ENCODE data around the gene GET4. TPM values are rescaled to one million over a fixed set of nuclear protein-coding genes. Genes with fewer than 3 reads are reported as not detected.
A peak's percentile ranks its signal among the peaks of the same experiment; 100 is the strongest.

Gene GET4
- polyA plus RNA-seq, 6 donors from 2014 or later = 7.6 to 25.7 (median 16.8) TPM

- H3K36me3 Mint-ChIP-seq = no peaks in the 10 kb centered on the region
- no peaks in the 10 kb centered on the region for H3K9me3 Mint-ChIP-seq
- no peak for DNase-seq
- H3K4me1 Mint-ChIP-seq = peaks cover 5 to 29% (median 8%) of the 10 kb centered on the region in 3 donors
- H3K27ac Mint-ChIP-seq = no peak overlapping the region
- peak overlapping the region in 1 of 8 donors; percentile 78 for H3K4me3 Mint-ChIP-seq
- no peak for ATAC-seq (ENCODE audit: low read depth in 2 of 2)
- no peaks in the 10 kb centered on the region for H3K27me3 Mint-ChIP-seq
Measured at GRCh38 chr7:915291-916218, 39.2 kb downstream of the GET4 start.

GRCh38 chr7:916291-916941 lies 40.1 kb downstream of the GET4 start:
- DNase-seq (no peak), ATAC-seq (ENCODE audit: low read depth in 2 of 2) (no peak)
- Mint-ChIP-seq H3K27me3 (no peaks in the 10 kb centered on the region), H3K9me3 (no peaks in the 10 kb centered on the region), H3K27ac (no peak overlapping the region), H3K4me3 (no peak overlapping the region), H3K36me3 (no peaks in the 10 kb centered on the region), H3K4me1 (peaks cover 8 to 25% (median 12%) of the 10 kb centered on the region in 3 donors)

DNA sequence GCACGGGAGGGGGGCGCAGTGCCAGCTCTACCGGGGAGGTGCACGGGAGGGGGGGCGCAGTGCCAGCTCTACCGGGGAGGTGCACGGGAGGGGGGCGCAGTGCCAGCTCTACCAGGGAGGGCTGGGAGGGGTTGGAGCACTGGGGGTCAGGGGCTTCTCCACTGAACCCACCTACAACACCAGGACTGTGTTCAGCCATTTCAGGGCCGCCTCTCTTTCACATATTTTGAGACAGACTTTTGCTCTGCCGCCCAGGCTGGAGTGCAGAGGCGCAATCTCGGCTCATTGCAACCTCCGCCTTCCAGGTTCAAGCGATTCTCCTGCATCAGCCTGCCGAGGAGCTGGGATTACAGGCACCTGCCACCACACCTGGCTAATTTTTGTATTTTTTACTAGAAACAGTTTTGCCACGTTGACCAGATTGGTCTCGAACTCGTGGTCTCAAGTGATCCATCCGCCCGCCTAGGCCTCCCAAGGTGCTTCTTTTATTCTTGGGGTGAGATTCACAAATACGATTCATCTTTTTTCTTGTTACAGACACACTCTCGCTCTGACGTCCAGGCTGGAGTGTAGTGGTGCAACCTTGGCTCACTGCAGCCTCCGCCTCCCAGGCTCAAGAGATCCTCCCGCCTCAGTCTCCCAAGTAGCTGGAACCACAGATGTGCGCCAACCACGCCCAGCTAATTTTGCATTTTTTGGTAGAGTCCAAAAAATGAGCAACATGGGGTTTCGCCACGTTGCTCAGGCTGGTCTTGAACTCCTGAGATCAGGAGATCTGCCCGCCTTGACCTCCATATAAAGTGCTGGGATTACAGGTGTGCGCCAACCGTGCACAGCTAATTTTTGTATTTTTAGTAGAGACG lies 41.1 kb downstream of the GET4 start:
- Mint-ChIP-seq H3K4me1 (peaks cover 11 to 36% (median 14%) of the 10 kb centered on the region in 3 donors), H3K27ac (peak overlapping the region in 1 of 6 donors; percentile 1), H3K27me3 (no peaks in the 10 kb centered on the region), H3K9me3 (no peaks in the 10 kb centered on the region), H3K4me3 (peak overlapping the region in 1 of 8 donors; percentile 44), H3K36me3 (no peaks in the 10 kb centered on the region)
- ATAC-seq (ENCODE audit: low read depth in 2 of 2) (no peak), DNase-seq (no peak)

GRCh38 chr7:918118-918425 lies 41.7 kb downstream of the GET4 start:
- H3K9me3 Mint-ChIP-seq = no peaks in the 10 kb centered on the region
- no peak for DNase-seq
- no peaks in the 10 kb centered on the region for H3K27me3 Mint-ChIP-seq
- no peak for ATAC-seq (ENCODE audit: low read depth in 2 of 2)
- H3K4me1 Mint-ChIP-seq = peaks cover 17 to 41% (median 17%) of the 10 kb centered on the region in 3 donors
- H3K27ac Mint-ChIP-seq = no peak overlapping the region
- peak overlapping the region in 1 of 8 donors; percentile 44 for H3K4me3 Mint-ChIP-seq
- no peaks in the 10 kb centered on the region for H3K36me3 Mint-ChIP-seq

DNA sequence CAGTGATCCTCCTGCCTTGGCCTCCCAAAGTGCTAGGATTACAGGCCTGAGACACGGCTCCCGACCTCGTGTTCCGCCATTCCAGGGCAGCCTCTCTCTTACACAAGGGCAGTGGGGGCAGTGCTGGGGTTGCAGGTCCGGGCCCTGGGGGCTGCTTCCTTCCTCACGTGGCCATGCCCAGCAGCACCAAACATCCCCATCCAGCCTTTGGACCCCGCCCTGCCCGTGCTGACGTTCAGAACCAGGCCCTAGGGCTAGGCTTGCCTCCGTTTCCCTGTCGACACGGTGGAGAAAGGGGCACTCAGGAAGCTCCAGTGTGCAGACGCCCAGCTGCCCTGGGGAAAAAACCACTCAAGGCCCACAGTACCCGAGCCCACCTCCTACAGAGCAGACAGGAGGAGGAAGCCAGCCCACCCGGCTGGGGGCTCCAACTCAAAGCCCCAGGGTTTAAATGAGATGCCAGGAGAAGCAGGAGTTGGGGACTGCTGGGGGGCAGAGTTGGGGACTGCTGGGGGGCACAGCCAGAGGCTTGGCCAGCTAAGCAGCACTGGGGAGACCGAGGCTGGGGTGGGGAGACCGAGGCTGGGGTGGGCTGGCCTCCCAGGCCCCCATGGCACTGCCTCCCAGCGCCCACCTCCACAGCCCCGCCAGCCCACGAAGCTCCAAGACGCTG lies 42.2 kb downstream of the GET4 start:
- ATAC-seq (ENCODE audit: low read depth in 2 of 2) (no peak), DNase-seq (no peak)
- Mint-ChIP-seq H3K36me3 (no peaks in the 10 kb centered on the region), H3K27ac (no peak overlapping the region), H3K27me3 (no peaks in the 10 kb centered on the region), H3K4me3 (no peak overlapping the region), H3K9me3 (no peaks in the 10 kb centered on the region), H3K4me1 (peaks cover 21 to 46% (median 22%) of the 10 kb centered on the region in 3 donors)

DNA sequence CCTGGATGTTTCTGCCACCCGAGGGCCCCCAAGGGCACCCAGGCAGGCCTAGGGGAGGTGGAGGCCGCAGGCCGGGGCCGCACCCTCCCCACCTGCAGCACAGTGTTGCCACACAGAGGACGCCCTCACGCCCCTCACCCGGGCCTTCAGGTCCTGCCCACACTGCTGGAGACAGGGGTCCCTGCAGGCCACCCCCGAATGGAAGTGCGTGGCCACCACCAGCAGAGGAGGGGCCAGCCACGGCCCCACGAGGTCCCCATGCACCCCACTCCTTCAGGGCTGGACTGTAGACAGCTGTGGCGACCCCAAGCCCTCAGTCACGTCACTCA lies 42.7 kb downstream of the GET4 start:
- peaks cover 21 to 48% (median 23%) of the 10 kb centered on the region in 3 donors for H3K4me1 Mint-ChIP-seq
- peak overlapping the region in 3 of 8 donors; percentile 14 to 72 (median 66) for H3K4me3 Mint-ChIP-seq
- H3K36me3 Mint-ChIP-seq = no peaks in the 10 kb centered on the region
- ATAC-seq (ENCODE audit: low read depth in 2 of 2) (no peak), DNase-seq (no peak)
- H3K27ac Mint-ChIP-seq = peak overlapping the region in 2 of 6 donors; percentile 21 to 32
- no peaks in the 10 kb centered on the region for H3K9me3 Mint-ChIP-seq
- no peaks in the 10 kb centered on the region for H3K27me3 Mint-ChIP-seq

GRCh38 chr7:919924-920341 lies 43.6 kb downstream of the GET4 start:
- H3K36me3 Mint-ChIP-seq = no peaks in the 10 kb centered on the region
- peaks cover 24 to 55% (median 29%) of the 10 kb centered on the region in 3 donors for H3K4me1 Mint-ChIP-seq
- DNase-seq (no peak), ATAC-seq (ENCODE audit: low read depth in 2 of 2) (no peak)
- H3K27me3 Mint-ChIP-seq = no peaks in the 10 kb centered on the region
- H3K4me3 Mint-ChIP-seq = no peak overlapping the region
- H3K27ac Mint-ChIP-seq = no peak overlapping the region
- no peaks in the 10 kb centered on the region for H3K9me3 Mint-ChIP-seq

- ATAC-seq (ENCODE audit: low read depth in 2 of 2) (no peak), DNase-seq (no peak)
- Mint-ChIP-seq H3K36me3 (no peaks in the 10 kb centered on the region), H3K9me3 (no peaks in the 10 kb centered on the region), H3K4me3 (peak overlapping the region in 3 of 8 donors; percentile 24 to 65 (median 41)), H3K4me1 (peaks cover 24 to 53% (median 29%) of the 10 kb centered on the region in 3 donors), H3K27me3 (no peaks in the 10 kb centered on the region), H3K27ac (peak overlapping the region in 2 of 6 donors; percentile 22 to 29)
Measured at GRCh38 chr7:920351-921070, 44.2 kb downstream of the GET4 start.

- ATAC-seq (ENCODE audit: low read depth in 2 of 2) (no peak), DNase-seq (no peak)
- peak overlapping the region in 7 of 8 donors; percentile 22 to 83 (median 44) for H3K4me3 Mint-ChIP-seq
- H3K36me3 Mint-ChIP-seq = no peaks in the 10 kb centered on the region
- no peaks in the 10 kb centered on the region for H3K27me3 Mint-ChIP-seq
- peaks cover 24 to 48% (median 29%) of the 10 kb centered on the region in 3 donors for H3K4me1 Mint-ChIP-seq
- H3K9me3 Mint-ChIP-seq = no peaks in the 10 kb centered on the region
- peak overlapping the region in 2 of 6 donors; percentile 59 to 79 for H3K27ac Mint-ChIP-seq
Measured at GRCh38 chr7:921071-921461, 44.7 kb downstream of the GET4 start.

GRCh38 chr7:921581-922333 lies 45.4 kb downstream of the GET4 start:
- Mint-ChIP-seq H3K4me1 (peaks cover 24 to 47% (median 26%) of the 10 kb centered on the region in 3 donors), H3K9me3 (no peaks in the 10 kb centered on the region), H3K27ac (peak overlapping the region in 3 of 6 donors; percentile 59 to 88 (median 70)), H3K27me3 (no peaks in the 10 kb centered on the region), H3K4me3 (peak overlapping the region in 6 of 8 donors; percentile 22 to 83 (median 58)), H3K36me3 (no peaks in the 10 kb centered on the region)
- ATAC-seq (ENCODE audit: low read depth in 2 of 2) = no peak
- DNase-seq = no peak

DNA sequence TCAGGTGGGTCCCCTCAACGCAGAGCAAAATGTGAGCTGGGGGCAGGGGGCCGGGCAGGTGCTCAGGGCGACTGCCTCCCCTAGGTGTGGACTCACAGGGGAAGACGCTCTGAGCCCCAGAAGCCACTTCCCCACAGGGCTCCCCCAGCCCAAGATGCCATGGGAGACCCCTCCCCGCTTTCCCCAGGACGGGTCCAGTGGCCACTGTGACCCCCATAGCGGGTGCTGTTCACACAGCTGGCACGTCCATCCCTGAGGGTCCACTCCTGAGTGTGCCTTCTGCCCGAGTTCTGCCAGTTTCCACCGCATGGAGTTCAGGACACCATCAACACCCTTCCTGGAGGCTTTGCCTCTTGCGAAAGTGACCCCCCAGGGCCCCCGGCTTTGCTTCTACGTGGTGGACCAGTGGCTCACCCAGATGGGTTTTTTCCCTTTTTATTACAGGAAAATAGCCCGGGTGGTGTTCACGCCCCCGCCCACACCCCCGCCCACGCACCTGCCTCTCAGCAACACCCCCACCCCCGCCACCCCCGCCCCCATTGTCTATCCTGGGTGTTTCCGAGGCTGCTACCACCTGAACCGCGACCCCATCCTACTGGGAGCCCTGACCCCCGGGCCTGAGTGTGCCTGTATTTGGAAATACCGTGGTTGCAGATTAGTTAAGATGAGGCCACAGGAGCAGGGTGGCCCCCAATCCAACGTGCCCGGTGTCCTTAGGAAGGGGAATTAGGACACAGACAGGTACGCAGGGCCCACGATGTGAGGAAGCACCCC lies 46.2 kb downstream of the GET4 start:
- Mint-ChIP-seq H3K36me3 (no peaks in the 10 kb centered on the region), H3K27ac (peak overlapping the region in 5 of 6 donors; percentile 79 to 95 (median 89)), H3K9me3 (no peaks in the 10 kb centered on the region), H3K4me3 (peak overlapping the region; percentile 34 to 93 (median 84)), H3K27me3 (no peaks in the 10 kb centered on the region), H3K4me1 (peaks cover 24 to 47% (median 26%) of the 10 kb centered on the region in 3 donors)
- DNase-seq = no peak
- ATAC-seq (ENCODE audit: low read depth in 2 of 2) = peak in 1 of 2 donors; percentile 2

Measured in naive B cell (primary cell).